Coronary artery (tissue), 2 donors: Measurements from ENCODE around the gene TNPO3.

Experiments
- DNase-seq: peaks from one replicate; pipeline ENCODE4 v3.0.0-alpha.2; 2017; ENCODE audit warnings: low spot score
- H3K27ac ChIP-seq, 2 donors: fragments of 200-600 bp; sonication (generic); one replicate each; pipeline ENCODE4 v1.5.1; 2016 to 2019
- H3K4me3 ChIP-seq: fragments of 200-600 bp; sonication (generic); 2 replicates; pipeline ENCODE4 v1.5.1; 2016; ENCODE audit warnings: mild to moderate bottlenecking, moderate library complexity
- CTCF ChIP-seq: fragments of 200-600 bp; sonication (generic); IDR thresholded peaks from one replicate; pipeline ENCODE4 v1.5.1; 2019; ENCODE audit warnings: antibody characterized with exemption

The TNPO3 gene

DNA sequence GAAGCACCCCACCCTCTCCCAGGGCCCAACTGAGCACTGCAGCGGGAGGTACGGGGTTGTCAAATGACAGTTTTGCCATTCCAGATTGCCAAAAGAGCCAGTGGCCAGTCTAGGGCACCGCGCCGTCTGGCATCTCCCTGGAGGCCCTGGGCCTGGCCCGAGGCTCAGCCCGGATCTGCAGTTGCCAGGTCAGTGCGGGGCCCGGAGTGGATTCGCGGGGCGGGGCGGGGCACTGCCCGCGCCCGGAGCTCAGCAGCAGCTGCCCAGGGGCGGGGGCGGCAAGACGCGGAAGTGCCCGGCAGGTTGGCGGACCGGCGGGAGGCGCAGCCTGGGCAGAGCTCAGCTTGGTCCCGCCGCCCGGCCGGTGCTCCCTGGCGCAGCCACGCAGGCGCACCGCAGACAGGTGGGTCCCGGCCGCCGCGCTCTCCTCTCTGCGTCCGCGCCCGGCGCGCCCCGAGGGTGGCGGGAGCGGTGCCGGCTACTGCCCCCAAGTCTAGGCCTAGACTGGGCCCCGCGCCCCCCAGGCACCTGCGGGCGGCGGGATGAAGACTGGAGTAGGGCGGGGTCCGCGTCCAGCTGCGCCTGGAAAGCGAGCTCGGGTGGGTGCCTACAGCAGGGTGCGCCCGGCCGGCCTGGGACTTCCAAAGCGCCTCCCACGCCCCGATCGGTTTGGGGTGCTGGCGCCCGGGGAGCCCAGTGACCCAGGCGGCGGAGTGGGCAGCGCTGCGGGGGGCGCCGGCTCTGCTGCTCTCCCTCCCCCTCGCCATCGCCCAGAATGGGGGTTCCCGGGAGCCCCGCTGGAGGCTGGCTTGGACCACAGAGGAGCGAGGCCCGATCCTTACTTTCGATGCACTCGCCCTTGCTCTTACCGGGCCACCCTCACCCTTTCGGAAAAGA, 117.0 kb downstream of the TNPO3 start, which contains the start of gene IRF5:
TSS of gene IRF5 (plus strand) at position 281 of the 897 bp plus-strand sequence. CDS start 4,155 bp downstream, outside the sequence.
- peak within 1 kb of the TSS; percentile 83 for H3K4me3 ChIP-seq
- H3K27ac ChIP-seq: peak within 1 kb of the TSS in 1 of 2 donors; percentile 79
- DNase-seq: no peak
- no peak for TF ChIP-seq CTCF

DNA sequence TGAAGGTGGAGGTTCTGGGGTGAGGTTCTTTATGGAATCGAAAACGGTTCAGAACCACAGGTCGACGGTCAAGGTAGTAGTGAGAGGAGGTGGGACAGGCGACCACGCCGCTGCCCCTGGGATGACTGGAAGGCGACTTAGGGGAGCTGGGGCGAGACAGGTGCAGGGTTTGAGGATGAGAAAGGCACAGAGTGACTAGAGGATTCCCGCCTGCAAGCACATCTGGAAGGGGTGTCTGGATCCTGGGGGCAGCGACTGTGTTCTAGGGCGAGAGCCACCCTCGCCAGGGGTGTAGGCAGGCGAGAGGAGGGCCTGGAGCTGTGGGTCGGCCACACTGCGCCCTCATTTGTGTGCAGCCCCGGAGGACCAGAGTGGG, 117.7 kb downstream of the TNPO3 start:
- peak overlapping the region; percentile 83 for H3K4me3 ChIP-seq
- TF ChIP-seq CTCF: no peak
- peak overlapping the region in 1 of 2 donors; percentile 50 for H3K27ac ChIP-seq
- DNase-seq: no peak

DNA sequence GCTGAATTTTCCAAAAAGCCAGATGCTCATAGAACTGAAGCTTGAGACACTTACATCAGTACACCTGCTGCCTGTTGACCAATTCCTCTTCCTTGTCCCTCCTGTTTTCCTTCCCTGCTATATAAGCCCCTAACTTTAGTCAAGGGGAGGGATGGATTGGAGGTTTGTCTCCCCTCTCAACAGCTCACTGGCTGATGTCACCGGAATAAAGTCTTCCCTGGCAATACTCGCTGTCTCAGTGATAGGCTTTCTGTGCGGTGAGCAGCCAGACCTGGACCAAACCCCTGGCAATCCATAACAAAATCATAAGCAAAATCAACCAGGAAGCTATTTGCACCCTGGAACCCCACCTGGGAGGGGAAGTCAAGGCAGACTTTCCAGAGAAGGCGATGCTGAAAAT, 118.1 kb downstream of the TNPO3 start:
- TF ChIP-seq CTCF: no peak
- DNase-seq: no peak
- Histone ChIP-seq H3K4me3 (no peak overlapping the region), H3K27ac (no peak overlapping the region)

- H3K27ac ChIP-seq: peak overlapping the region in 1 of 2 donors; percentile 43
- no peak overlapping the region for H3K4me3 ChIP-seq
- DNase-seq: no peak
- no peak for TF ChIP-seq CTCF
Observed at GRCh38 chr7:128935342-128935730, 119.6 kb downstream of the TNPO3 start.

- Histone ChIP-seq H3K4me3 (no peak overlapping the region), H3K27ac (peak overlapping the region in 1 of 2 donors; percentile 43)
- no peak for DNase-seq
- TF ChIP-seq CTCF: no peak
Observed at GRCh38 chr7:128934361-128935341, 120.3 kb downstream of the TNPO3 start.

DNA sequence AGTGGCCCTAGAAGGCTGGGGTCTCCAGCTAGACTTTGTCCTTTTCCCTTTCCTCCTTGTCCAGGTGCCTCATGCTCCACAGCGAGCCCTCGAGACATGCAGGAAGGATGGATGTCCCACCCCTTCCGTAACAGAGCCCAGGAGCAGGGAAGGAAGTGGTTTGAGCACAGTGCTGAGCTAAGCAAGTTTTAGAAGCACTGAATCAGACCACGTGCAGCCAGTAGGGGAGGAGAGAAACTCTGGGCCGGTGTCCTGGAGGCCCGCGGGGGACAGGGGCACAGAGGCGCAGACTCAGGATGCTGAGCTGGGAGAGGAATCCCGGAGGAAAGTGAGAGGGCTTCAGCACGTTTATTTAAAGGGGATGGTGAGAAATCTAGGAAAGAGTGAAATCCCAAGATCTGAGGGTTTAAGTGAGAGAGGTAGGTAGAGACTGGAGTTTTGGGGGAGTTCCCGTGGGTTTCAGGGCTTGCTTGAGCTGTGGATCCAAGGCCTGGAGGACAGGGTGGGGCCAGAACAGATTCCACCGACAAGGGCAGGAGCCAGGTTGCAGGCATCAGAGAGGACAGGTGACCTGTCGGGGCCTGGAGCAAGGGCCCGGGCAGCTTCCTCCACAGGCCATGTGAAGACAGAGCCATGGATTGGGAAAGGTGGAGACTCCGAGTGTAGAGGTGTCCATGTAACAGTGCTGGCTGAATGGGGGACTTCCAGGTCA, 121.6 kb downstream of the TNPO3 start:
- DNase-seq: no peak
- Histone ChIP-seq H3K4me3 (no peak overlapping the region), H3K27ac (peak overlapping the region in 1 of 2 donors; percentile 10)
- TF ChIP-seq CTCF: no peak
